ENCODE results near the gene ZNF804A. TPM values are rescaled to one million over a fixed set of nuclear protein-coding genes. Genes with fewer than 3 reads are reported as not detected.

The ZNF804A gene
- total and polyA plus RNA-seq, 2 donors from 2014 or later = 0.19 to 1.2 TPM

GRCh38 chr2:184611361-184612085, 13.2 kb downstream of the ZNF804A start:
- FAIRE-seq (peak; percentile 46), DNase-seq (peak in 1 of 5 donors; percentile 23)
- intact Hi-C loops (cut with DNase I) = no loop called here
- no peaks in the 10 kb centered on the region for H3K9me3 ChIP-seq (ENCODE audit: control insufficient read depth in 2 of 3, insufficient read depth in 1 of 3, low read length in 3 of 3)
- H3K27ac ChIP-seq (ENCODE audit: low read depth in 2 of 2, low read length in 2 of 2) = no peak overlapping the region
- H3K27me3 ChIP-seq (ENCODE audit: control insufficient read depth, insufficient read depth, low read length) = no peaks in the 10 kb centered on the region
- H3K4me1 ChIP-seq (ENCODE audit: control insufficient read depth in 2 of 3, insufficient read depth in 2 of 3, low read depth in 1 of 3, low read length in 3 of 3) = no peaks in the 10 kb centered on the region
- TF ChIP-seq CTCF (IDR thresholded peaks at IDR 0.05; ENCODE audit: borderline replicate concordance, extremely low read depth, insufficient read depth) = no peak
- H3K4me3 ChIP-seq (ENCODE audit: low read length in 3 of 3) = no peak overlapping the region
- H3K36me3 ChIP-seq (ENCODE audit: control insufficient read depth in 2 of 3, insufficient read depth in 3 of 3, low read length in 3 of 3) = no peaks in the 10 kb centered on the region
- no peak overlapping the region for H3K9ac ChIP-seq (ENCODE audit: low read length in 3 of 3)

GRCh38 chr2:184620367-184620766, 22.0 kb downstream of the ZNF804A start:
- no peak for DNase-seq
- no peaks in the 10 kb centered on the region for H3K4me1 ChIP-seq (ENCODE audit: control insufficient read depth in 2 of 3, insufficient read depth in 2 of 3, low read depth in 1 of 3, low read length in 3 of 3)
- TF ChIP-seq CTCF (IDR thresholded peaks at IDR 0.05; ENCODE audit: borderline replicate concordance, extremely low read depth, insufficient read depth) = no peak

GRCh38 chr2:184624311-184624710, 26.0 kb downstream of the ZNF804A start:
- DNase-seq (no peak), FAIRE-seq (no peak)
- H3K4me3 ChIP-seq (ENCODE audit: low read length in 3 of 3) = no peak overlapping the region
- no peaks in the 10 kb centered on the region for H3K36me3 ChIP-seq (ENCODE audit: control insufficient read depth in 2 of 3, insufficient read depth in 3 of 3, low read length in 3 of 3)
- TF ChIP-seq CTCF (IDR thresholded peaks at IDR 0.05; ENCODE audit: borderline replicate concordance, extremely low read depth, insufficient read depth) = no peak
- H3K27ac ChIP-seq (ENCODE audit: low read depth in 2 of 2, low read length in 2 of 2) = no peak overlapping the region
- H3K27me3 ChIP-seq (ENCODE audit: control insufficient read depth, insufficient read depth, low read length) = no peaks in the 10 kb centered on the region
- H3K4me1 ChIP-seq (ENCODE audit: control insufficient read depth in 2 of 3, insufficient read depth in 2 of 3, low read depth in 1 of 3, low read length in 3 of 3) = no peaks in the 10 kb centered on the region
- H3K9me3 ChIP-seq (ENCODE audit: control insufficient read depth in 2 of 3, insufficient read depth in 1 of 3, low read length in 3 of 3) = no peaks in the 10 kb centered on the region
- intact Hi-C loops (cut with DNase I) = no loop called here
- H3K9ac ChIP-seq (ENCODE audit: low read length in 3 of 3) = no peak overlapping the region

More at GRCh38 chr2:184620367-184620766, 22.0 kb downstream of the ZNF804A start:
- H3K27ac ChIP-seq (ENCODE audit: low read depth in 2 of 2, low read length in 2 of 2) = no peak overlapping the region
- H3K4me3 ChIP-seq (ENCODE audit: low read length in 3 of 3) = no peak overlapping the region
- no peaks in the 10 kb centered on the region for H3K36me3 ChIP-seq (ENCODE audit: control insufficient read depth in 2 of 3, insufficient read depth in 3 of 3, low read length in 3 of 3)
- H3K9ac ChIP-seq (ENCODE audit: low read length in 3 of 3) = no peak overlapping the region
- no peaks in the 10 kb centered on the region for H3K9me3 ChIP-seq (ENCODE audit: control insufficient read depth in 2 of 3, insufficient read depth in 1 of 3, low read length in 3 of 3)
- intact Hi-C loops (cut with DNase I) = no loop called here
- no peak for FAIRE-seq
- no peaks in the 10 kb centered on the region for H3K27me3 ChIP-seq (ENCODE audit: control insufficient read depth, insufficient read depth, low read length)
